ENCODE measurements around the gene INPP5F.

- TF ChIP-seq TFDP2 (CRISPR knock-in tag; IDR thresholded peaks at IDR 0.05) (no peak), NFYB (CRISPR knock-in tag; IDR thresholded peaks at IDR 0.05) (no peak), MAZ (IDR thresholded peaks at IDR 0.05; ENCODE audit: borderline replicate concordance, low read depth, low read length) (no peak), MAZ (CRISPR knock-in tag; IDR thresholded peaks at IDR 0.05; ENCODE audit: low read depth) (no peak), ZBTB37 (CRISPR knock-in tag; IDR thresholded peaks at IDR 0.05) (no peak), PREB (CRISPR knock-in tag; IDR thresholded peaks at IDR 0.05) (no peak), ZFP36 (IDR thresholded peaks at IDR 0.05; ENCODE audit: borderline replicate concordance, low read depth, low read length, partially characterized antibody) (no peak), ZZZ3 (CRISPR knock-in tag; IDR thresholded peaks at IDR 0.05; ENCODE audit: borderline replicate concordance) (no peak), SMC3 (IDR thresholded peaks at IDR 0.05; ENCODE audit: low read length) (no peak), ARNT (IDR thresholded peaks at IDR 0.05) (no peak), SP5 (CRISPR knock-in tag; IDR thresholded peaks at IDR 0.05; ENCODE audit: borderline replicate concordance, low read depth) (no peak), GABPB1 (CRISPR knock-in tag; IDR thresholded peaks at IDR 0.05) (no peak), PHF21A (CRISPR knock-in tag; IDR thresholded peaks at IDR 0.05) (no peak), FOXP1 (IDR thresholded peaks at IDR 0.05) (no peak), FOXP1 (CRISPR knock-in tag; IDR thresholded peaks at IDR 0.05) (no peak)
Observed at GRCh38 chr10:119761106-119761505, 35.3 kb downstream of the INPP5F start.
